Activated CD4-positive, alpha-beta T cell treated with anti-CD3 and anti-CD28 coated beads, Interleukin-2, Interleukin-4, amounts not matched to agents 100 ng/mL and 50 ng/mL, durations not matched to agents 16 hours and 8 hours (primary cell): ENCODE measurements around the gene COL18A1.

Source experiments
- DNase-seq: peaks from one replicate; pipeline ENCODE4 v3.0.0-alpha.2; 2020; ENCODE audit warnings: low spot score

COL18A1 gene

GRCh38 chr21:45535341-45536081, 130.5 kb downstream of the COL18A1 start:
- DNase-seq = no peak

- no peak for DNase-seq
Observed at GRCh38 chr21:45536301-45537081, 131.5 kb downstream of the COL18A1 start.

GRCh38 chr21:45537111-45537745, 132.3 kb downstream of the COL18A1 start:
- DNase-seq = no peak

- no peak for DNase-seq
Observed at GRCh38 chr21:45537746-45538291, 132.9 kb downstream of the COL18A1 start.

- no peak for DNase-seq
Observed at GRCh38 chr21:45538381-45539045, 133.5 kb downstream of the COL18A1 start.

GRCh38 chr21:45539046-45539795, 134.3 kb downstream of the COL18A1 start:
- no peak for DNase-seq

- DNase-seq = no peak
Observed at GRCh38 chr21:45539796-45540600, 135.0 kb downstream of the COL18A1 start.

- DNase-seq = no peak
Observed at GRCh38 chr21:45540601-45540970, 135.6 kb downstream of the COL18A1 start.

- DNase-seq = peak; percentile 88
Observed at GRCh38 chr21:45541221-45542039, 136.5 kb downstream of the COL18A1 start.

GRCh38 chr21:45542242-45542666, 137.3 kb downstream of the COL18A1 start, which contains the start of gene SLC19A1:
TSS of gene SLC19A1 (minus strand) at chr21:45542440. CDS start at chr21:45537959, 4,481 bp downstream.
- DNase-seq = peak; percentile 77

GRCh38 chr21:45542667-45543370, 137.9 kb downstream of the COL18A1 start:
- no peak for DNase-seq

- DNase-seq = no peak
Observed at GRCh38 chr21:45543371-45543709, 138.4 kb downstream of the COL18A1 start.

- DNase-seq = no peak
Observed at GRCh38 chr21:45543710-45544448, 138.9 kb downstream of the COL18A1 start.

GRCh38 chr21:45544449-45545235, 139.7 kb downstream of the COL18A1 start:
- no peak for DNase-seq

GRCh38 chr21:45545236-45545570, 140.2 kb downstream of the COL18A1 start:
- DNase-seq = no peak

- DNase-seq = no peak
Observed at GRCh38 chr21:45545691-45546531, 140.9 kb downstream of the COL18A1 start.
